ENCODE data around the gene MAGEA6.
"Not testable (repeated sequence)": the region's sequence is repeated elsewhere in the genome, so short reads cannot be mapped to it uniquely, and the experiment has no call there.

MAGEA6 gene

DNA sequence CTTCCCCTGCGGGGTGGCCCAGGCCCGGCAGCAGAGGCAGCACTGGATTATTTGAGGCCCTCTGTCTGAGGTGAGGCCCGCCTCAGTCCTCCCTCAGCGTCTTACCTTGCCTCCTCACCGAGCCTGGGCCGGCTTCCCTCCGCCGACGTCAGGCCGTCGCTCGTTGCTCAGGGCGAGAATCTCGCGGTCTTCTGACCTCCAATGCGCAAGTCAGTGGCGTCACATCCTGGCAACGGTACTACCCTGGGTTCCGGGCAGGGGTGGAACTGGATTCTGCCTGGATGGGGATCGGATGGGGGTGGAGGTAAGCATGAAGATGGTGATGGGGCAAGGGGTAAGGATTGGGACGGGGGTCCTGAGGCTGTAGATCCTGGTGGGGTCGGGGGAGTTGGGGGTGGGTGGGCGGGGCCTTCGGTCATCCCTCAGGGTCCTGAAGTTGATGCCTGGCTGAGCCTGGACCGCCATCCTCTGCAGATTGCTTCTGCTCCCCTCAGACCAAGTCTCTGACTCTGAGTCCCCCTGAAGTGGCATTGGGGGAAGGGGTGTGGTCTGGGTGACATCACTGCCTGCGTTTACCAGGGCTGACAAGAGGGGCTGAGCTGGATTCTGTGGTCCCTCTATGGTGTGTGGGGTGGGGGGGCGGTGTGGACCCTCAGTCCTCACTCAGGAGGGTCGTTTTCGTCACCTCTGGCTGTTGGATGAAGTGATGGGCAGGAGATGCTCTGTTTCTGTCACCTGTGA is at the start of gene MAGEA6:
MAGEA6 (minus strand) TSS at position 141 of the 741 bp plus-strand sequence. CDS start 2,039 bp downstream, outside the sequence.
- not testable (repeated sequence) for H3K27me3 ChIP-seq (replicated peaks; ENCODE audit: control insufficient read depth, insufficient read depth, low read length); H3K36me3 ChIP-seq (ENCODE audit: control insufficient read depth, insufficient read depth, low read length); DNase-seq (ENCODE audit: extremely low read depth, insufficient read length); H3K4me3 ChIP-seq (replicated peaks; ENCODE audit: low read depth, low read length)

DNA sequence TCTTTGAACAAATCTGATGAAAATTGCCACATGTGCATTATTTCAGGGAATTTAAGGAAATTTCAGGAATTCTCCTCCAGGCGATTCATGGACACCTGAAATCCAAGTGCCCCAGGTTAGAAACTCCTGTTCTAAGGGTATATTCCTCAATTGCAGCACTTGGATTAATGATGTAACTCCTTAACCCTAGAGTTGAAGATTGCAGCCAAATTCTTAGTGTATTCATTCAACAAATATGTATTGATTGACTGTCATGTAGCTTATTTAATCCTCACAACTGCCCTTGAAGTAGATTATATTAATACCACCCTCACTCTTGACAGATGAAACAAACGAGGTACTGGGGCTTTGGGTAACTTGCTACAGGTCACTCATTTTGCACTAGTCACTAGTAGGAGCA is 49.8 kb upstream of the MAGEA6 start:
- H3K4me3 ChIP-seq (replicated peaks; ENCODE audit: low read depth, low read length) = no peak overlapping the region
- TF ChIP-seq, protein P1, sequence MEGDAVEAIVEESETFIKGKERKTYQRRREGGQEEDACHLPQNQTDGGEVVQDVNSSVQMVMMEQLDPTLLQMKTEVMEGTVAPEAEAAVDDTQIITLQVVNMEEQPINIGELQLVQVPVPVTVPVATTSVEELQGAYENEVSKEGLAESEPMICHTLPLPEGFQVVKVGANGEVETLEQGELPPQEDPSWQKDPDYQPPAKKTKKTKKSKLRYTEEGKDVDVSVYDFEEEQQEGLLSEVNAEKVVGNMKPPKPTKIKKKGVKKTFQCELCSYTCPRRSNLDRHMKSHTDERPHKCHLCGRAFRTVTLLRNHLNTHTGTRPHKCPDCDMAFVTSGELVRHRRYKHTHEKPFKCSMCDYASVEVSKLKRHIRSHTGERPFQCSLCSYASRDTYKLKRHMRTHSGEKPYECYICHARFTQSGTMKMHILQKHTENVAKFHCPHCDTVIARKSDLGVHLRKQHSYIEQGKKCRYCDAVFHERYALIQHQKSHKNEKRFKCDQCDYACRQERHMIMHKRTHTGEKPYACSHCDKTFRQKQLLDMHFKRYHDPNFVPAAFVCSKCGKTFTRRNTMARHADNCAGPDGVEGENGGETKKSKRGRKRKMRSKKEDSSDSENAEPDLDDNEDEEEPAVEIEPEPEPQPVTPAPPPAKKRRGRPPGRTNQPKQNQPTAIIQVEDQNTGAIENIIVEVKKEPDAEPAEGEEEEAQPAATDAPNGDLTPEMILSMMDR (IDR thresholded peaks at IDR 0.05; ENCODE audit: insufficient read depth, low read length, poor library complexity, severe bottlenecking) = no peak
- no peak for DNase-seq (ENCODE audit: extremely low read depth, insufficient read length)
- H3K27me3 ChIP-seq (replicated peaks; ENCODE audit: control insufficient read depth, insufficient read depth, low read length) = no peaks in the 10 kb centered on the region
- no peaks in the 10 kb centered on the region for H3K36me3 ChIP-seq (ENCODE audit: control insufficient read depth, insufficient read depth, low read length)

- no peaks in the 10 kb centered on the region for H3K27me3 ChIP-seq (replicated peaks; ENCODE audit: control insufficient read depth, insufficient read depth, low read length)
- H3K4me3 ChIP-seq (replicated peaks; ENCODE audit: low read depth, low read length) = no peak overlapping the region
- no peaks in the 10 kb centered on the region for H3K36me3 ChIP-seq (ENCODE audit: control insufficient read depth, insufficient read depth, low read length)
- TF ChIP-seq, protein P1 (IDR thresholded peaks at IDR 0.05; ENCODE audit: insufficient read depth, low read length, poor library complexity, severe bottlenecking) = no peak
- no peak for DNase-seq (ENCODE audit: extremely low read depth, insufficient read length)
Observed at GRCh38 chrX:152818356-152818755, 48.9 kb upstream of the MAGEA6 start.

- no peaks in the 10 kb centered on the region for H3K27me3 ChIP-seq (replicated peaks; ENCODE audit: control insufficient read depth, insufficient read depth, low read length)
- DNase-seq (ENCODE audit: extremely low read depth, insufficient read length) = no peak
- TF ChIP-seq, protein P1 (IDR thresholded peaks at IDR 0.05; ENCODE audit: insufficient read depth, low read length, poor library complexity, severe bottlenecking) = peak; percentile 56
- H3K36me3 ChIP-seq (ENCODE audit: control insufficient read depth, insufficient read depth, low read length) = no peaks in the 10 kb centered on the region
- no peak overlapping the region for H3K4me3 ChIP-seq (replicated peaks; ENCODE audit: low read depth, low read length)
Observed at GRCh38 chrX:152817078-152817764, 47.7 kb upstream of the MAGEA6 start.

DNA sequence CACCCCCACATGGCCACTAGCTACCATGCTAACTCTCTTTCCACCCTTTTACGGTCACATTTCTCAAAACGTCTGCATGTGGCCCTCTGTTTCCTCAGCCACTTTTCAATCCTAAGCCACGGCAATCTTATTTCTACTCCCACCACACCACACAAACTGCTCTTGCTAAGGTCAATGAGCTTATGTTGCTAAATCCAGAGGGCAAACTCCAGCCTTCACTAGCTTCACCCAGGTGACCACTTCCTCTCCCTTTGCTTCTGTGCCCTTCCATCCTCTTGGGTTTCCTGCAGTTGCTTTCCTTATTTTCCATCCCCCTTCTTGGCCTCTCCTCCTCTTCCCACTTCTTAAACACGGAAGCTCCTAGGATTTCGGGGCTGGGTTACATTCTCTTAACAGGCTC is 44.6 kb upstream of the MAGEA6 start:
- TF ChIP-seq, protein P1 (IDR thresholded peaks at IDR 0.05; ENCODE audit: insufficient read depth, low read length, poor library complexity, severe bottlenecking) = no peak
- Histone ChIP-seq H3K4me3 (replicated peaks; ENCODE audit: low read depth, low read length) (no peak overlapping the region), H3K27me3 (replicated peaks; ENCODE audit: control insufficient read depth, insufficient read depth, low read length) (no peaks in the 10 kb centered on the region), H3K36me3 (ENCODE audit: control insufficient read depth, insufficient read depth, low read length) (no peaks in the 10 kb centered on the region)
- DNase-seq (ENCODE audit: extremely low read depth, insufficient read length) = no peak

DNA sequence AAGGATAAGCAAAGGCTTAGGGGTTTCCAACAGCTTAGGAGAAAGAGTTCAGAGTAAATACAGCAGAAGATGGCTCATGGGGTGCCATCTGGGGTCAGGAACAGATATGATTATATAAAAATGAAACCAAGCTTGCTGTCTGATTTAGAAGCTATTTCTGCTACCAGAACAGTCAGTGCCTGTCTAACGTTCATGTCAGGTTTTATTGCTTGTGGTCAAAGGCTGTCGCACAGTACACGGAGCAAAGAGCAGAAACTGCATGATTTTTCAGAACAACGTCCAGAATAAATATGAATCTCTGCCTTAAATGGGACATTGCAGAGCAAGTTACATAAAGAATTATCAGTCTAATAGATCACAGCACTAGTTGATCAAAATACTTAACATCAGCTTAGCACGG is 43.7 kb upstream of the MAGEA6 start:
- TF ChIP-seq, protein P1 (IDR thresholded peaks at IDR 0.05; ENCODE audit: insufficient read depth, low read length, poor library complexity, severe bottlenecking) = no peak
- DNase-seq (ENCODE audit: extremely low read depth, insufficient read length) = no peak
- Histone ChIP-seq H3K27me3 (replicated peaks; ENCODE audit: control insufficient read depth, insufficient read depth, low read length) (no peaks in the 10 kb centered on the region), H3K4me3 (replicated peaks; ENCODE audit: low read depth, low read length) (no peak overlapping the region), H3K36me3 (ENCODE audit: control insufficient read depth, insufficient read depth, low read length) (no peaks in the 10 kb centered on the region)
